ENCODE results near the gene ZNF276.

Gene ZNF276

DNA sequence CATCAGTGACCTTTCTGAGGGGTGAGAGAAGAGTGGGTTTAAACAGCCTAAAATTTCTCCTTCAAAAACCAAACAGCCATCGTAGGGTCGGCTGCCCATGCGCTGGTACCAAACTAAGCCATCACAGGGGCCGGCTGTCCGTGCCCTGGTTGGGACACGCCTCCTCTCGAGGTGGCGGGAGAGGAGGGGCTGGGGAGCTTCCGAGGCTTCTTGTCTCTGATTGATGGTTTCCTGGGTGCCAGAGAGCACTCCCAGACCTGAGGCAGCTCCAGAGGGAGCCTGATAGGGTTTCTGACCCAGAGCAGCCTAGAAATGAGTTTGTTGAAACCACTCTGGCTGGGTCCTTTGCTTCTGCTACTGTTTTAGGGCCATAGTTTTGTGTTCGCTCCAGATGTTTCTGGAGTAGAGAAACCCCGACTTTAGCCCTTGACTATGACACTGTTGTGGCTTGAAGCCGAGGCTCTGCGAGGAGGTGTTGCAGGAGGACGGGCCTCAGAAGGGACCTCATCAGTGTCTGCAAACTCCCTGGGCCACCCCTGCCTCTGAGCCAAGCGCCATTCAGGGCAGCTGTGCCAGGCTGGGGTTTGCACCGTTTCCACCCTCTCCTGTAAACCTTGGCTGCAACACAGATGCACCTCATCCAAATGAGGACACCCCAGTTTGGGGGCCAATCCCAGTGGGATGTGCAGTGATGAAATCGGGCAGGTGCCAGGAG is 6.2 kb downstream of the ZNF276 start:
- no peak for DNase-seq (ENCODE audit: low read depth)
- no peak for TF ChIP-seq CTCF (IDR thresholded peaks at IDR 0.05; ENCODE audit: insufficient read depth, low read depth, low read length, missing control alignments)
- H3K4me3 ChIP-seq (ENCODE audit: low read depth, low read length) = no peak overlapping the region

GRCh38 chr16:89729293-89729692 is 8.0 kb downstream of the ZNF276 start:
- H3K4me3 ChIP-seq (ENCODE audit: low read depth, low read length) = no peak overlapping the region
- no peak for DNase-seq (ENCODE audit: low read depth)
- no peak for TF ChIP-seq CTCF (IDR thresholded peaks at IDR 0.05; ENCODE audit: insufficient read depth, low read depth, low read length, missing control alignments)

DNA sequence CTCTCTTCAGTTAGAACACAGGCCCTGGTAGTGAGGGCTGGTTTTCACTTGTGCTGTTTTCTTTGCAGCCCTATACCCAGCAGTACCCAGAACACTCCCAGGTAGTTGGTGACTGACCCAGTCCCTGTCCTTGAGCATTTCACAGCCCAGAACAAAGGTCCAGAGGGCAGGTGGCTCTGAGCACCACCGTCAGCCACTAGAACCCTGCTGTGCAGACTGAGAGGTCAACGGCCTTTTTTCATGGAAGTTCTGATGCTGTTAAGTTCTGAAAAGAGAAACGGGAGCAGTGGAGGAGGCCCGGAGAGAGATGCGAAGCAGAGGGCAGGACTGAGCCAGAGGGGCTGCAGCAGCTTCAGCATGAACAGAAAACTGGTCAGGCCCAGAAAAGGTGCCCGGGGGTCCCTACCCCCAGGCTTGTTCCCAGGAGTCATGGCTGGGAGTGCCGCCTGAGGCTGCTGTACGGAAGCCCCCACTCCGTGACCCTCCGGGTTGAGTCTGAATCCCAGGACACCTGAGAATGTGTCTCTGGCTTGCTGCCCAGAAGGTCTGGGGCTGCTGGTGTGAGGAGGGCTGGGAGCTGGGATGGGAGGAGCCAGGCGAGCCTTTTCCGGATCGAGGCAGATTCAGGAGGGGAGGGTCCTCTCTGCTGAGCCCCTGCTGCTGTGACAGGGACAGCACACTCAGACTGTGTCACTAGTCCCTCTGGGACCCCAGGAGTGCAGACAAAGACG is 8.7 kb downstream of the ZNF276 start:
- no peak for DNase-seq (ENCODE audit: low read depth)
- H3K4me3 ChIP-seq (ENCODE audit: low read depth, low read length) = no peak overlapping the region
- no peak for TF ChIP-seq CTCF (IDR thresholded peaks at IDR 0.05; ENCODE audit: insufficient read depth, low read depth, low read length, missing control alignments)

DNA sequence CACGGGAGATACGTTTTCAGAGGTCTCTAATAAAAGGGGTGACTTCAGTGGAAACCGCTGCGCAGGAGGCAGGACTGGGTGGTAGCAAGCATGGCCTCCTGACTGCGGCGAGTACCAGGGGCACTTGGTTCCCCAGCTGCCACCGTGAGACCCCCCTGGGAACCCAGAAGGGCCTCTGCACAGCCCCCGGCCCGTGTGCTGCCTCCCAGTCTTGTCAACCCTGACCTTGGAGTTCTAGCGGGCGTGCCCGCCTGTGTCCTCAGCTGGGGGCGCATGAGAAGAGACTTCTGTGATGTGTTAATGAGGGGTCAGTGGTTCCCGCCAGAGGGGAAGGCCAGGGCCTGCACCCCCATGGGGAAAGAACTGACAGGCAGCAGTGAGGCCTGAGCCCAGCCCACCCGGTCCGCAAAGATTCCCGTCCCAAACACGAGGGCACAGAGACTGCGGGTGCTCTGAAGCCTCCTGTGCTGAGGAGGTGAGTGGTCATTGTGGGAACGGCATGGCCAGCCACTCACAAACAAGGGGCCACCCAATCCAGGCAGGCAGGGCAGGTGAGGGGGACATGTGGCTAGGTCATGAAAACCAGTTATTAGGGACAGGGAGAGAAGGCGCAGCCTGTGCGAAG is 9.4 kb downstream of the ZNF276 start:
- H3K4me3 ChIP-seq (ENCODE audit: low read depth, low read length) = no peak overlapping the region
- DNase-seq (ENCODE audit: low read depth) = no peak
- TF ChIP-seq CTCF (IDR thresholded peaks at IDR 0.05; ENCODE audit: insufficient read depth, low read depth, low read length, missing control alignments) = no peak

DNA sequence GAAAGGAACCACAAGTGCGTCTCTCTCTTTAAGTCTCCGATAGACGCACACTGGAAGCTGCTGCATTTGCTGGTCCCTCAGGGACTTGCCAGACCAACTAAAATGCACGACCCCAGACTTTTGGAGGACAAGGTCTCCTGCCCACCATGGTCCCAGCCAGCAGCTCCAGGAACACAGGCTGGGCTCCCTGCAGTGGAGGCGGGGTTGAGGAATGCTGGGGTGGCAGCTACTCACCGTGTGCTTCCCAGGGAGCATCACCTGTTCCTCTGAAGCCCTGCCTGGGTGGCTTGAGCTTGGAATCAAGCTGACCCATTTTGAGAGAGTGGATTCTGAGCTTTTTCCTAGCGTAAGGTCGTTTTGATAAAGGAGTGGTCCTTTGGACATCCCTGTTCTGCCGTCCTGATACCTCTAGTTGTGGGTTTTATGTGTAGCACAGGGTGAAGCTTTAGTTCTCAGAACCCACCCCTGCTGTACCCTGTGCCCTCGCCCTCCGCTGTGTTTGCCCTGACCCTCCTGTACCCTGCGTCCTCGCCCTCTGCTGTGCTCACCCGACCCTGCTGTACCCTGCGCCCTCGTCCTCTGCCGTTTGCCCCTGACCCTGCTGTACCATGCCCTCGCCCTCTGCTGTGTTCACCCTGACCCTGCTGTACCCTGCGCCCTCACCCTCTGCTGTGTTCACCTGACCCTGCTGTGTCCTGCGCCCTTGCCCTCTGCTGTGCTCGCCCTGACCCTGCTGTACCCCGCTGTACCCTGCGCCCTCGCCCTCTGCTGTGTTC is 11.0 kb downstream of the ZNF276 start:
- H3K4me3 ChIP-seq (ENCODE audit: low read depth, low read length) = no peak overlapping the region
- DNase-seq (ENCODE audit: low read depth) = no peak
- no peak for TF ChIP-seq CTCF (IDR thresholded peaks at IDR 0.05; ENCODE audit: insufficient read depth, low read depth, low read length, missing control alignments)

DNA sequence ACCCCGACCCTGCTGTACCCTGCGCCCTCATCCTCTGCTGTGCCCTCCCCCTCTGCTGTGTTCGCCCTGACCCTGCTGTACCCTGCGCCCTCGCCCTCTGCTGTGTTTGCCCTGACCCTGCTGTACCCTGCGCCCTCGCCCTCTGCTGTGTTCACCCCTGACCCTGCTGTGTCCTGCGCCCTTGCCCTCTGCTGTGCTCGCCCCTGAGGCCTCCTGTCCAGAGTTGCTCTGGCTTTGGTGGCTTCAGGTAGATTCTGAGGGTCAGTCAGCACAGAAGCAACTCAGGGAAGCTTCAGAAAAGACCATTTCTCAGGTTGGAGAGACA is 11.5 kb downstream of the ZNF276 start:
- DNase-seq (ENCODE audit: low read depth) = no peak
- H3K4me3 ChIP-seq (ENCODE audit: low read depth, low read length) = no peak overlapping the region
- no peak for TF ChIP-seq CTCF (IDR thresholded peaks at IDR 0.05; ENCODE audit: insufficient read depth, low read depth, low read length, missing control alignments)
